GM21786 (cell line): ENCODE data around the gene ADM5.
"Not testable (repeated sequence)": the region's sequence is repeated elsewhere in the genome, so short reads cannot be mapped to it uniquely, and the experiment has no call there.

Experiments used
- ATAC-seq: cut with Tn5 transposase; IDR thresholded peaks from one replicate; pipeline ENCODE4 v1.9.1; 2021; ENCODE audit not compliant: unreplicated experiment

Gene ADM5

GRCh38 chr19:49699364-49699763, 10.0 kb downstream of the ADM5 start:
- ATAC-seq = no peak

- ATAC-seq = no peak
These were observed 11.2 kb downstream of the ADM5 start for GRCh38 chr19:49700563-49700962.

- no peak for ATAC-seq
These were observed 11.9 kb downstream of the ADM5 start for GRCh38 chr19:49701271-49701786.

GRCh38 chr19:49704888-49705642, 15.7 kb downstream of the ADM5 start:
- ATAC-seq = no peak

GRCh38 chr19:49705919-49706318, 16.5 kb downstream of the ADM5 start:
- ATAC-seq = no peak

GRCh38 chr19:49710372-49710951, 21.1 kb downstream of the ADM5 start:
- no peak for ATAC-seq

- ATAC-seq = no peak
These were observed 23.0 kb downstream of the ADM5 start for GRCh38 chr19:49712397-49712859.

- no peak for ATAC-seq
These were observed 23.9 kb downstream of the ADM5 start for GRCh38 chr19:49713236-49713845.

GRCh38 chr19:49716154-49716553, 26.8 kb downstream of the ADM5 start:
- ATAC-seq = no peak

GRCh38 chr19:49718511-49718910, 29.1 kb downstream of the ADM5 start:
- no peak for ATAC-seq

GRCh38 chr19:49718991-49719390, 29.6 kb downstream of the ADM5 start:
- ATAC-seq = no peak

GRCh38 chr19:49719420-49719819, 30.0 kb downstream of the ADM5 start:
- not testable (repeated sequence) for ATAC-seq

GRCh38 chr19:49727217-49728030, 38.0 kb downstream of the ADM5 start:
- no peak for ATAC-seq

GRCh38 chr19:49730166-49730565, 40.8 kb downstream of the ADM5 start:
- ATAC-seq = no peak

- no peak for ATAC-seq
These were observed 48.9 kb downstream of the ADM5 start for GRCh38 chr19:49738268-49738667.

- ATAC-seq = no peak
These were observed 49.7 kb downstream of the ADM5 start for GRCh38 chr19:49739098-49739497.

- ATAC-seq = no peak
These were observed 50.5 kb downstream of the ADM5 start for GRCh38 chr19:49739933-49740332.
